ENCODE measurements around the gene BRF1. TPM values are rescaled to one million over a fixed set of nuclear protein-coding genes. Genes with fewer than 3 reads are reported as not detected.

The BRF1 gene
- total and polyA plus RNA-seq, 2 of the 8 experiments (the other 6 are each of a cell fraction or from before 2014, with no cell fraction given) = 7.7 to 18.3 TPM

DNA sequence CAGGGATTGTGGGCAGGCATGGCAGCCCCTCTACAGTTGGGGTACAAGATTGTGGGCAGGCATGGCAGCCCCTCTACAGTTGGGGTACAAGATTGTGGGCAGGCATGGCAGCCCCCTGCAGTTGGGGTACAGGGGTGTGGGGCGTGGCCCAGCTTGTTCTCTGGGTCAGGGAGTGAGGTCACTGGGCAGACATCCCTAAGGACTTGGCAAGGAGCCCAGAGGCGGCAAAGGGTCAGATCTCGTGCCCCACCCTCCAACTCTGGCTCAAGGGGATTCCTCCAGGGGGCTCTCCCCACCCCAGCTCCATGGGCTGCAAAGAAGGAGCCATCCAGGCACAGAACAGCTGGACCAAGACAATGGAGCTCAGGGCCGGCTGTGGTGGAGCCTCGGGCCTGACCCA, 93.9 kb downstream of the BRF1 start:
- DNase-seq (ENCODE audit: low read depth in 1 of 2, low spot score in 2 of 2) (no peak), FAIRE-seq (no peak)
- H2BK20ac ChIP-seq (ENCODE audit: low read length) = no peak overlapping the region
- H3K79me2 ChIP-seq (ENCODE audit: control insufficient read depth in 1 of 2, insufficient read depth in 2 of 2, low read length in 2 of 2) = no peaks in the 10 kb centered on the region
- H2AFZ ChIP-seq (ENCODE audit: low read length) = no peak overlapping the region
- TF ChIP-seq NANOG (IDR thresholded peaks at IDR 0.05; ENCODE audit: insufficient read depth, low read depth, low read length, poor library complexity, severe bottlenecking) (no peak), SP1 (IDR thresholded peaks at IDR 0.05; ENCODE audit: low read depth, low read length) (no peak)
- no peak overlapping the region for H3K4me2 ChIP-seq (ENCODE audit: insufficient read depth in 1 of 2, low read depth in 2 of 2, low read length in 2 of 2)
- no peak overlapping the region for H3K4ac ChIP-seq (replicated peaks; ENCODE audit: insufficient read length, low read depth, low read length)
- POLR2A ChIA-PET (ENCODE audit: partially characterized antibody) = interaction anchor here (0.6 kb wide), 1 partner anchor 62 kb away, joined by 3 read pairs; no protein-coding TSS in a partner anchor
- H3K27ac ChIP-seq (ENCODE audit: low read depth, low read length) = no peak overlapping the region
- no peak overlapping the region for H2BK5ac ChIP-seq (ENCODE audit: low read depth, low read length)
- H4K91ac ChIP-seq (replicated peaks; ENCODE audit: insufficient read length, low read length) = no peak overlapping the region
- no peaks in the 10 kb centered on the region for H3K36me3 ChIP-seq (ENCODE audit: control insufficient read depth in 2 of 4, insufficient read depth in 4 of 4, low read length in 3 of 4)
- no peak overlapping the region for H2AK5ac ChIP-seq (ENCODE audit: low read depth, low read length)
- H3K27me3 ChIP-seq (replicated peaks in 1 of 4; ENCODE audit: control insufficient read depth in 3 of 4, extremely low read depth in 1 of 4, insufficient read depth in 3 of 4, low read length in 3 of 4) = peaks cover 0 to 2% (median 0%) of the 10 kb centered on the region in 4 experiments; a peak in 2 of 7 replicates
- no peaks in the 10 kb centered on the region for H3K79me1 ChIP-seq (ENCODE audit: low read depth, low read length)
- no peak overlapping the region for H4K8ac ChIP-seq (ENCODE audit: extremely low read depth, insufficient read depth, low read length)
- no peak overlapping the region for H3K4me3 ChIP-seq (ENCODE audit: extremely low read depth in 1 of 4, insufficient read depth in 2 of 4, low read depth in 3 of 4, low read length in 4 of 4)
- H2BK12ac ChIP-seq (ENCODE audit: low read depth, low read length) = no peak overlapping the region
- no peaks in the 10 kb centered on the region for H3K9me3 ChIP-seq (ENCODE audit: insufficient read depth in 2 of 2, low read depth in 1 of 2, low read length in 1 of 2)
- H3K18ac ChIP-seq (ENCODE audit: extremely low read depth, low read length) = no peak overlapping the region
- CTCF ChIA-PET (ENCODE audit: partially characterized antibody) = interaction anchor here (0.7 to 1.6 kb wide), 14 partner anchors 10 to 191 kb away, joined by 3 to 9 read pairs (median 4); partner anchors contain the start of gene TEX22
- no peak overlapping the region for H3K56ac ChIP-seq (replicated peaks; ENCODE audit: insufficient read length, low read depth, low read length)
- 97% methylated on average over 3 of the region's 5 CpGs; no CpG with 5 or more reads in 1 of the 2 experiments for WGBS, 2 experiments (ENCODE audit: extremely low coverage in 1 of 2, insufficient coverage in 1 of 2, insufficient read length in 1 of 2, insufficient replicate concordance in 2 of 2, low coverage in 1 of 2, low lambda C conversion rate in 2 of 2, missing lambda C conversion rate in 1 of 2)
- no peak overlapping the region for H3K14ac ChIP-seq (ENCODE audit: insufficient read length)
- no peak overlapping the region for H3K23ac ChIP-seq (ENCODE audit: insufficient read length)
- H2BK15ac ChIP-seq (ENCODE audit: low read length) = no peak overlapping the region
- no peak overlapping the region for H2BK120ac ChIP-seq (replicated peaks; ENCODE audit: low read depth, low read length)
- H4K20me1 ChIP-seq (replicated peaks in 1 of 2; ENCODE audit: control insufficient read depth in 1 of 2, insufficient read depth in 2 of 2, low read length in 2 of 2) = peaks cover 3 to 10% of the 10 kb centered on the region in 2 experiments
- no peak overlapping the region for H4K5ac ChIP-seq (ENCODE audit: insufficient read length, low read depth, low read length)
- H3K9ac ChIP-seq (replicated peaks in 1 of 4; ENCODE audit: extremely low read depth in 1 of 4, low read depth in 3 of 4, low read length in 3 of 4) = no peak overlapping the region
- H3K4me1 ChIP-seq (replicated peaks in 1 of 4; ENCODE audit: control insufficient read depth in 3 of 4, insufficient read depth in 4 of 4, low read length in 3 of 4) = peaks cover 0 to 5% (median 0%) of the 10 kb centered on the region in 4 experiments; a peak in 1 of 7 replicates
- no peaks in the 10 kb centered on the region for H3K23me2 ChIP-seq (ENCODE audit: low read depth, low read length)
